Measurements from ENCODE around the gene ADAMTS16. TPM values are rescaled to one million over a fixed set of nuclear protein-coding genes. Genes with fewer than 3 reads are reported as not detected.

The ADAMTS16 gene
- total and polyA plus RNA-seq, 2 experiments from 2014 or later = 2.8 to 15.4 TPM

DNA sequence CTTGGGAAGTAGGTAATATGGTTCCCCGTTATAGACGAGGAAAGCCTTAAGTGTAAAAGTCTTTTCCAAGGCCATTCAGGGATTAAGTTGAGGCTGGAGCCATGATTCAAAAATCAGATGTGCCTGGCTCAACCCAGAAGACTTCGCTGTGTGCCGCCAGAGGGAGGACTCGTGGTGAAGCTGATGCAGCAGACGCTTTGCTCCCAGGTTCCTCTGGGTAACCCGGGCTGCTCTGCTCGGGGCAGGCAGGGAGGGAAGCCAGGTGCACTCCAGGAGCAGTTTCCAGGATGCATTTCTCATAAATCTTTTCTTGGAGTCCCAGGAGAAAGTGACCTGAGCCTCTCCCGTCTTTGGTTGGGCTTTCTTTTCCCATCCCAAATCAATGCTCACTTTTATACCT, 219.5 kb downstream of the ADAMTS16 start:
- Histone ChIP-seq H2AFZ (peak overlapping the region; percentile 23; the same call in 1 of the 2 replicates), H3K27me3 (ENCODE audit: insufficient read depth) (no peaks in the 10 kb centered on the region), H3K27ac (ENCODE audit: low read depth) (no peak overlapping the region), H3K4me3 (no peak overlapping the region), H4K20me1 (replicated peaks; ENCODE audit: insufficient read depth) (no peaks in the 10 kb centered on the region), H3K4me2 (no peak overlapping the region), H3F3A (replicated peaks; ENCODE audit: low read depth) (no peaks in the 10 kb centered on the region), H3K4me1 (ENCODE audit: insufficient read depth) (peaks cover 7% of the 10 kb centered on the region; the same call in 1 of the 2 replicates), H3K9me2 (ENCODE audit: insufficient read depth) (no peaks in the 10 kb centered on the region; the same call in 1 of the 2 replicates), H3K36me3 (ENCODE audit: insufficient read depth) (no peaks in the 10 kb centered on the region), H3K79me2 (replicated peaks; ENCODE audit: insufficient read depth) (no peaks in the 10 kb centered on the region)
- Mint-ChIP-seq H3K4me1 (peaks cover 13% of the 10 kb centered on the region; the same call in 2 of the 3 replicates), H3K9me3 (no peaks in the 10 kb centered on the region), H3K27ac (no peak overlapping the region), H3K27me3 (ENCODE audit: insufficient read depth, low read depth, poor library complexity) (no peaks in the 10 kb centered on the region), H3K4me3 (no peak overlapping the region), H3K36me3 (ENCODE audit: low read depth) (no peaks in the 10 kb centered on the region)
- ATAC-seq (no peak), DNase-seq (ENCODE audit: low spot score) (no peak)
- no peak for TF ChIP-seq STAT1 (IDR thresholded peaks at IDR 0.05; ENCODE audit: unreplicated experiment)
- no peak for TF ChIP-seq ZNF114 (CRISPR knock-in tag; IDR thresholded peaks at IDR 0.05)
- no peak for TF ChIP-seq EZH2phosphoT487 (IDR thresholded peaks at IDR 0.05; ENCODE audit: unreplicated experiment)

DNA sequence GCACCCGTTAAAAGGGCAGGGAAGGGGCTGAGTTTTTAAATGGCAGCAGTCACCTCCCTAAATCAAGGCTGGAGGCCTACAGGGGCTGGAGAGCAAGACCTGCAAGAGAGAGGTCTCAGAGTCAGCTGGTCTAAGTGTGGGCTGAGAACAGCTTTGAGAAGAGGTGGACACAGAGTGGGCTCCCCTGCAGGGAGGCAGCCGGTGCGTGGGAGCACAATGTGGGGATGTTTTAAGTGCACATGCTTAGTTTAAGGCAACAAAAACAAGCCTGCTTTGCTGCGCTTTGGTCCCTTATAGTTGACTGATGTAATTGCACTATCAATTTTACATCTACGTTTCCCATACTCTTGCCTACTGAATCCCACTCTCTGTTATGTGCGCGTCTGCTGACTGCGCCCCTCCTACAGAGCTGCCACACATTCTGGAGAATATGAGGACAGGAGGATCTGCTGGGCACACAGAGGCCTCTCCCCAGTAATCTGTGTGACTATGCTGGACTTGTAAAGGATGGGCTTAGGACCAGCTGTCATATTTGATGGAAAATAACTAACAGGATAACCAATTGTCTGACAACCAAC, 220.3 kb downstream of the ADAMTS16 start:
- no peak overlapping the region for H3K4me3 Mint-ChIP-seq
- no peaks in the 10 kb centered on the region for H3K79me2 ChIP-seq (replicated peaks; ENCODE audit: insufficient read depth)
- no peak overlapping the region for H3K27ac Mint-ChIP-seq
- H3K4me2 ChIP-seq = no peak overlapping the region
- H3K4me3 ChIP-seq = no peak overlapping the region
- no peaks in the 10 kb centered on the region for H3K36me3 ChIP-seq (ENCODE audit: insufficient read depth)
- H3K9me2 ChIP-seq (ENCODE audit: insufficient read depth) = peaks cover 3% of the 10 kb centered on the region; the same call in 1 of the 2 replicates
- no peak overlapping the region for H3K27ac ChIP-seq (ENCODE audit: low read depth)
- peaks cover 7% of the 10 kb centered on the region; the same call in 1 of the 2 replicates for H3K4me1 ChIP-seq (ENCODE audit: insufficient read depth)
- H3K27me3 Mint-ChIP-seq (ENCODE audit: insufficient read depth, low read depth, poor library complexity) = peaks cover 3% of the 10 kb centered on the region
- ATAC-seq = no peak
- TF ChIP-seq, protein P1, sequence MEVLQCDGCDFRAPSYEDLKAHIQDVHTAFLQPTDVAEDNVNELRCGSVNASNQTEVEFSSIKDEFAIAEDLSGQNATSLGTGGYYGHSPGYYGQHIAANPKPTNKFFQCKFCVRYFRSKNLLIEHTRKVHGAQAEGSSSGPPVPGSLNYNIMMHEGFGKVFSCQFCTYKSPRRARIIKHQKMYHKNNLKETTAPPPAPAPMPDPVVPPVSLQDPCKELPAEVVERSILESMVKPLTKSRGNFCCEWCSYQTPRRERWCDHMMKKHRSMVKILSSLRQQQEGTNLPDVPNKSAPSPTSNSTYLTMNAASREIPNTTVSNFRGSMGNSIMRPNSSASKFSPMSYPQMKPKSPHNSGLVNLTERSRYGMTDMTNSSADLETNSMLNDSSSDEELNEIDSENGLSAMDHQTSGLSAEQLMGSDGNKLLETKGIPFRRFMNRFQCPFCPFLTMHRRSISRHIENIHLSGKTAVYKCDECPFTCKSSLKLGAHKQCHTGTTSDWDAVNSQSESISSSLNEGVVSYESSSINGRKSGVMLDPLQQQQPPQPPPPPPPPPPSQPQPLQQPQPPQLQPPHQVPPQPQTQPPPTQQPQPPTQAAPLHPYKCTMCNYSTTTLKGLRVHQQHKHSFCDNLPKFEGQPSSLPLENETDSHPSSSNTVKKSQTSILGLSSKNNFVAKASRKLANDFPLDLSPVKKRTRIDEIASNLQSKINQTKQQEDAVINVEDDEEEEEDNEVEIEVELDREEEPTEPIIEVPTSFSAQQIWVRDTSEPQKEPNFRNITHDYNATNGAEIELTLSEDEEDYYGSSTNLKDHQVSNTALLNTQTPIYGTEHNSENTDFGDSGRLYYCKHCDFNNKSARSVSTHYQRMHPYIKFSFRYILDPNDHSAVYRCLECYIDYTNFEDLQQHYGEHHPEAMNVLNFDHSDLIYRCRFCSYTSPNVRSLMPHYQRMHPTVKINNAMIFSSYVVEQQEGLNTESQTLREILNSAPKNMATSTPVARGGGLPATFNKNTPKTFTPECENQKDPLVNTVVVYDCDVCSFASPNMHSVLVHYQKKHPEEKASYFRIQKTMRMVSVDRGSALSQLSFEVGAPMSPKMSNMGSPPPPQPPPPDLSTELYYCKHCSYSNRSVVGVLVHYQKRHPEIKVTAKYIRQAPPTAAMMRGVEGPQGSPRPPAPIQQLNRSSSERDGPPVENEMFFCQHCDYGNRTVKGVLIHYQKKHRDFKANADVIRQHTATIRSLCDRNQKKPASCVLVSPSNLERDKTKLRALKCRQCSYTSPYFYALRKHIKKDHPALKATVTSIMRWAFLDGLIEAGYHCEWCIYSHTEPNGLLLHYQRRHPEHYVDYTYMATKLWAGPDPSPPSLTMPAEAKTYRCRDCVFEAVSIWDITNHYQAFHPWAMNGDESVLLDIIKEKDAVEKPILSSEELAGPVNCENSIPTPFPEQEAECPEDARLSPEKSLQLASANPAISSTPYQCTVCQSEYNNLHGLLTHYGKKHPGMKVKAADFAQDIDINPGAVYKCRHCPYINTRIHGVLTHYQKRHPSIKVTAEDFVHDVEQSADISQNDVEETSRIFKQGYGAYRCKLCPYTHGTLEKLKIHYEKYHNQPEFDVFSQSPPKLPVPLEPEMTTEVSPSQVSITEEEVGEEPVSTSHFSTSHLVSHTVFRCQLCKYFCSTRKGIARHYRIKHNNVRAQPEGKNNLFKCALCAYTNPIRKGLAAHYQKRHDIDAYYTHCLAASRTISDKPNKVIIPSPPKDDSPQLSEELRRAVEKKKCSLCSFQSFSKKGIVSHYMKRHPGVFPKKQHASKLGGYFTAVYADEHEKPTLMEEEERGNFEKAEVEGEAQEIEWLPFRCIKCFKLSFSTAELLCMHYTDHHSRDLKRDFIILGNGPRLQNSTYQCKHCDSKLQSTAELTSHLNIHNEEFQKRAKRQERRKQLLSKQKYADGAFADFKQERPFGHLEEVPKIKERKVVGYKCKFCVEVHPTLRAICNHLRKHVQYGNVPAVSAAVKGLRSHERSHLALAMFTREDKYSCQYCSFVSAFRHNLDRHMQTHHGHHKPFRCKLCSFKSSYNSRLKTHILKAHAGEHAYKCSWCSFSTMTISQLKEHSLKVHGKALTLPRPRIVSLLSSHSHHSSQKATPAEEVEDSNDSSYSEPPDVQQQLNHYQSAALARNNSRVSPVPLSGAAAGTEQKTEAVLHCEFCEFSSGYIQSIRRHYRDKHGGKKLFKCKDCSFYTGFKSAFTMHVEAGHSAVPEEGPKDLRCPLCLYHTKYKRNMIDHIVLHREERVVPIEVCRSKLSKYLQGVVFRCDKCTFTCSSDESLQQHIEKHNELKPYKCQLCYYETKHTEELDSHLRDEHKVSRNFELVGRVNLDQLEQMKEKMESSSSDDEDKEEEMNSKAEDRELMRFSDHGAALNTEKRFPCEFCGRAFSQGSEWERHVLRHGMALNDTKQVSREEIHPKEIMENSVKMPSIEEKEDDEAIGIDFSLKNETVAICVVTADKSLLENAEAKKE (CRISPR knock-in tag; IDR thresholded peaks at IDR 0.05) = no peak
- TF ChIP-seq POLR2AphosphoS5 (IDR thresholded peaks at IDR 0.05; ENCODE audit: low read depth) (no peak), EZH2phosphoT487 (IDR thresholded peaks at IDR 0.05; ENCODE audit: unreplicated experiment) (no peak), JUNB (IDR thresholded peaks at IDR 0.05; ENCODE audit: unreplicated experiment) (no peak)
- TF ChIP-seq, protein P2, sequence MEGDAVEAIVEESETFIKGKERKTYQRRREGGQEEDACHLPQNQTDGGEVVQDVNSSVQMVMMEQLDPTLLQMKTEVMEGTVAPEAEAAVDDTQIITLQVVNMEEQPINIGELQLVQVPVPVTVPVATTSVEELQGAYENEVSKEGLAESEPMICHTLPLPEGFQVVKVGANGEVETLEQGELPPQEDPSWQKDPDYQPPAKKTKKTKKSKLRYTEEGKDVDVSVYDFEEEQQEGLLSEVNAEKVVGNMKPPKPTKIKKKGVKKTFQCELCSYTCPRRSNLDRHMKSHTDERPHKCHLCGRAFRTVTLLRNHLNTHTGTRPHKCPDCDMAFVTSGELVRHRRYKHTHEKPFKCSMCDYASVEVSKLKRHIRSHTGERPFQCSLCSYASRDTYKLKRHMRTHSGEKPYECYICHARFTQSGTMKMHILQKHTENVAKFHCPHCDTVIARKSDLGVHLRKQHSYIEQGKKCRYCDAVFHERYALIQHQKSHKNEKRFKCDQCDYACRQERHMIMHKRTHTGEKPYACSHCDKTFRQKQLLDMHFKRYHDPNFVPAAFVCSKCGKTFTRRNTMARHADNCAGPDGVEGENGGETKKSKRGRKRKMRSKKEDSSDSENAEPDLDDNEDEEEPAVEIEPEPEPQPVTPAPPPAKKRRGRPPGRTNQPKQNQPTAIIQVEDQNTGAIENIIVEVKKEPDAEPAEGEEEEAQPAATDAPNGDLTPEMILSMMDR (conservative IDR thresholded peaks at IDR 0.05; ENCODE audit: low read depth in 2 of 2) = no peak
- no peaks in the 10 kb centered on the region for H3K9me3 Mint-ChIP-seq
- H3K27me3 ChIP-seq (ENCODE audit: insufficient read depth) = no peaks in the 10 kb centered on the region
- H3F3A ChIP-seq (replicated peaks; ENCODE audit: low read depth) = no peaks in the 10 kb centered on the region
- H3K36me3 Mint-ChIP-seq (ENCODE audit: low read depth) = no peaks in the 10 kb centered on the region
- no peak overlapping the region; the same call in 1 of the 2 replicates for H2AFZ ChIP-seq
- no peak for DNase-seq (ENCODE audit: low spot score)
- peaks cover 19% of the 10 kb centered on the region; the same call in 2 of the 3 replicates for H3K4me1 Mint-ChIP-seq
- H4K20me1 ChIP-seq (replicated peaks; ENCODE audit: insufficient read depth) = no peaks in the 10 kb centered on the region
